Bronchial epithelial cell (primary cell): ENCODE data around the gene LARP1. TPM values are rescaled to one million over a fixed set of nuclear protein-coding genes. Genes with fewer than 3 reads are reported as not detected.

Source experiments
- DNase-seq: peaks from one replicate; pipeline ENCODE4 v3.0.0-alpha.2; 2010; ENCODE audit warnings: low read depth
- FAIRE-seq: peaks from 2 replicates; lab custom pipeline; 2011; peaks lifted over from hg19 to GRCh38; lab: Jason Lieb, UNC
- H3K27me3 ChIP-seq: 2 replicates; pipeline ENCODE4 v1.5.1; 2011; ENCODE audit warnings: low read length; ENCODE audit not compliant: control insufficient read depth, insufficient read depth
- H3K36me3 ChIP-seq: 2 replicates; pipeline ENCODE4 v1.5.1; 2011; ENCODE audit warnings: low read length; ENCODE audit not compliant: control insufficient read depth, insufficient read depth
- H3K4me3 ChIP-seq: 2 replicates; pipeline ENCODE4 v1.5.1; 2011; ENCODE audit warnings: mild to moderate bottlenecking, low read depth, low read length, control low read depth
- CTCF ChIP-seq: IDR thresholded peaks from 2 replicates; pipeline ENCODE4 v1.5.1; 2011; ENCODE audit warnings: mild to moderate bottlenecking, moderate library complexity, low read length, control low read depth, inconsistent platforms; ENCODE audit not compliant: insufficient read depth, severe bottlenecking
- total RNA-seq: library from RNA; depleted of rRNA; stranded (reverse); fragments of >200 nt; gene quantifications from 2 replicates; pipeline ENCODE4 v1.2.1, GENCODE V29; 2014

LARP1 gene
- total RNA-seq, 1 donor from 2014 or later = 42.6 TPM

GRCh38 chr5:154784856-154785255 lies 29.7 kb downstream of the LARP1 start:
- peaks cover 2% of the 10 kb centered on the region for H3K36me3 ChIP-seq
- no peak overlapping the region for H3K4me3 ChIP-seq
- no peak for DNase-seq
- TF ChIP-seq CTCF = no peak
- no peak for FAIRE-seq
- no peaks in the 10 kb centered on the region for H3K27me3 ChIP-seq

- DNase-seq (no peak), FAIRE-seq (no peak)
- Histone ChIP-seq H3K36me3 (peaks cover 9% of the 10 kb centered on the region), H3K27me3 (no peaks in the 10 kb centered on the region), H3K4me3 (no peak overlapping the region)
- no peak for TF ChIP-seq CTCF
These were observed 31.2 kb downstream of the LARP1 start for GRCh38 chr5:154786414-154786813.

- Histone ChIP-seq H3K4me3 (no peak overlapping the region), H3K27me3 (no peaks in the 10 kb centered on the region), H3K36me3 (peaks cover 20% of the 10 kb centered on the region)
- TF ChIP-seq CTCF = no peak
- no peak for FAIRE-seq
- no peak for DNase-seq
These were observed 33.0 kb downstream of the LARP1 start for GRCh38 chr5:154788212-154788611.

GRCh38 chr5:154791535-154791934 lies 36.4 kb downstream of the LARP1 start:
- no peaks in the 10 kb centered on the region for H3K27me3 ChIP-seq
- no peak for DNase-seq
- no peak for FAIRE-seq
- H3K36me3 ChIP-seq = peaks cover 31% of the 10 kb centered on the region
- no peak overlapping the region for H3K4me3 ChIP-seq
- no peak for TF ChIP-seq CTCF

GRCh38 chr5:154793599-154794524 lies 38.7 kb downstream of the LARP1 start:
- DNase-seq = no peak
- FAIRE-seq = no peak
- no peak overlapping the region for H3K4me3 ChIP-seq
- peaks cover 33% of the 10 kb centered on the region for H3K36me3 ChIP-seq
- TF ChIP-seq CTCF = no peak
- H3K27me3 ChIP-seq = no peaks in the 10 kb centered on the region
